ENCODE measurements around the gene ASS1.

ASS1 gene

GRCh38 chr9:130473009-130473408, 28.2 kb downstream of the ASS1 start:
- Mint-ChIP-seq H3K27ac (no peak overlapping the region), H3K36me3 (ENCODE audit: low read depth) (no peaks in the 10 kb centered on the region), H3K4me3 (no peak overlapping the region), H3K4me1 (ENCODE audit: low read depth) (no peaks in the 10 kb centered on the region), H3K9me3 (no peaks in the 10 kb centered on the region), H3K27me3 (peaks cover 58% of the 10 kb centered on the region)
- intact Hi-C loops (cut with micrococcal nuclease), result no loop called here

GRCh38 chr9:130473566-130473965, 28.8 kb downstream of the ASS1 start:
- Mint-ChIP-seq H3K9me3 (no peaks in the 10 kb centered on the region), H3K4me3 (no peak overlapping the region), H3K27me3 (peaks cover 55% of the 10 kb centered on the region), H3K4me1 (ENCODE audit: low read depth) (no peaks in the 10 kb centered on the region), H3K27ac (no peak overlapping the region), H3K36me3 (ENCODE audit: low read depth) (no peaks in the 10 kb centered on the region)
- intact Hi-C loops (cut with micrococcal nuclease), result no loop called here

GRCh38 chr9:130474106-130474505, 29.3 kb downstream of the ASS1 start:
- no peak overlapping the region for H3K27ac Mint-ChIP-seq
- H3K4me3 Mint-ChIP-seq, result no peak overlapping the region
- H3K4me1 Mint-ChIP-seq (ENCODE audit: low read depth), result no peaks in the 10 kb centered on the region
- intact Hi-C loops (cut with micrococcal nuclease), result no loop called here
- H3K27me3 Mint-ChIP-seq, result peaks cover 50% of the 10 kb centered on the region
- no peaks in the 10 kb centered on the region for H3K36me3 Mint-ChIP-seq (ENCODE audit: low read depth)
- no peaks in the 10 kb centered on the region for H3K9me3 Mint-ChIP-seq

GRCh38 chr9:130476151-130476730, 31.5 kb downstream of the ASS1 start:
- no peak overlapping the region for H3K4me3 Mint-ChIP-seq
- no peak overlapping the region for H3K27ac Mint-ChIP-seq
- no peaks in the 10 kb centered on the region for H3K4me1 Mint-ChIP-seq (ENCODE audit: low read depth)
- H3K9me3 Mint-ChIP-seq, result no peaks in the 10 kb centered on the region
- intact Hi-C loops (cut with micrococcal nuclease), result no loop called here
- no peaks in the 10 kb centered on the region for H3K36me3 Mint-ChIP-seq (ENCODE audit: low read depth)
- peaks cover 31% of the 10 kb centered on the region for H3K27me3 Mint-ChIP-seq

- Mint-ChIP-seq H3K27ac (no peak overlapping the region), H3K9me3 (no peaks in the 10 kb centered on the region), H3K36me3 (ENCODE audit: low read depth) (no peaks in the 10 kb centered on the region), H3K4me3 (no peak overlapping the region), H3K4me1 (ENCODE audit: low read depth) (no peaks in the 10 kb centered on the region), H3K27me3 (peaks cover 22% of the 10 kb centered on the region)
- intact Hi-C loops (cut with micrococcal nuclease), result no loop called here
Observed at GRCh38 chr9:130477564-130477963, 32.8 kb downstream of the ASS1 start.

GRCh38 chr9:130478152-130478551, 33.4 kb downstream of the ASS1 start:
- H3K4me3 Mint-ChIP-seq, result no peak overlapping the region
- intact Hi-C loops (cut with micrococcal nuclease), result no loop called here
- no peaks in the 10 kb centered on the region for H3K36me3 Mint-ChIP-seq (ENCODE audit: low read depth)
- no peaks in the 10 kb centered on the region for H3K4me1 Mint-ChIP-seq (ENCODE audit: low read depth)
- peaks cover 22% of the 10 kb centered on the region for H3K27me3 Mint-ChIP-seq
- no peak overlapping the region for H3K27ac Mint-ChIP-seq
- H3K9me3 Mint-ChIP-seq, result no peaks in the 10 kb centered on the region

- Mint-ChIP-seq H3K4me1 (ENCODE audit: low read depth) (no peaks in the 10 kb centered on the region), H3K27me3 (peaks cover 27% of the 10 kb centered on the region), H3K4me3 (no peak overlapping the region), H3K9me3 (no peaks in the 10 kb centered on the region), H3K36me3 (ENCODE audit: low read depth) (no peaks in the 10 kb centered on the region), H3K27ac (no peak overlapping the region)
- intact Hi-C loops (cut with micrococcal nuclease), result no loop called here
Observed at GRCh38 chr9:130478736-130479575, 34.2 kb downstream of the ASS1 start.

- intact Hi-C loops (cut with micrococcal nuclease), result no loop called here
- Mint-ChIP-seq H3K4me1 (ENCODE audit: low read depth) (no peaks in the 10 kb centered on the region), H3K4me3 (no peak overlapping the region), H3K27me3 (peaks cover 28% of the 10 kb centered on the region), H3K36me3 (ENCODE audit: low read depth) (no peaks in the 10 kb centered on the region), H3K9me3 (no peaks in the 10 kb centered on the region), H3K27ac (no peak overlapping the region)
Observed at GRCh38 chr9:130479587-130479986, 34.8 kb downstream of the ASS1 start.

GRCh38 chr9:130480673-130481072, 35.9 kb downstream of the ASS1 start:
- peaks cover 29% of the 10 kb centered on the region for H3K27me3 Mint-ChIP-seq
- no peak overlapping the region for H3K4me3 Mint-ChIP-seq
- intact Hi-C loops (cut with micrococcal nuclease), result no loop called here
- H3K27ac Mint-ChIP-seq, result no peak overlapping the region
- H3K9me3 Mint-ChIP-seq, result no peaks in the 10 kb centered on the region
- no peaks in the 10 kb centered on the region for H3K4me1 Mint-ChIP-seq (ENCODE audit: low read depth)
- H3K36me3 Mint-ChIP-seq (ENCODE audit: low read depth), result no peaks in the 10 kb centered on the region

GRCh38 chr9:130482463-130482862, 37.7 kb downstream of the ASS1 start:
- no peak overlapping the region for H3K4me3 Mint-ChIP-seq
- H3K27ac Mint-ChIP-seq, result no peak overlapping the region
- peaks cover 30% of the 10 kb centered on the region for H3K27me3 Mint-ChIP-seq
- intact Hi-C loops (cut with micrococcal nuclease), result no loop called here
- H3K36me3 Mint-ChIP-seq (ENCODE audit: low read depth), result no peaks in the 10 kb centered on the region
- no peaks in the 10 kb centered on the region for H3K9me3 Mint-ChIP-seq
- no peaks in the 10 kb centered on the region for H3K4me1 Mint-ChIP-seq (ENCODE audit: low read depth)

GRCh38 chr9:130483371-130483971, 38.7 kb downstream of the ASS1 start:
- Mint-ChIP-seq H3K27me3 (peaks cover 30% of the 10 kb centered on the region), H3K27ac (no peak overlapping the region), H3K4me1 (ENCODE audit: low read depth) (no peaks in the 10 kb centered on the region), H3K9me3 (no peaks in the 10 kb centered on the region), H3K4me3 (no peak overlapping the region), H3K36me3 (ENCODE audit: low read depth) (no peaks in the 10 kb centered on the region)
- intact Hi-C loops (cut with micrococcal nuclease), result no loop called here

GRCh38 chr9:130484362-130485072, 39.8 kb downstream of the ASS1 start:
- H3K9me3 Mint-ChIP-seq, result no peaks in the 10 kb centered on the region
- no peak overlapping the region for H3K4me3 Mint-ChIP-seq
- intact Hi-C loops (cut with micrococcal nuclease), result no loop called here
- H3K27me3 Mint-ChIP-seq, result peaks cover 30% of the 10 kb centered on the region
- no peaks in the 10 kb centered on the region for H3K36me3 Mint-ChIP-seq (ENCODE audit: low read depth)
- no peaks in the 10 kb centered on the region for H3K4me1 Mint-ChIP-seq (ENCODE audit: low read depth)
- no peak overlapping the region for H3K27ac Mint-ChIP-seq

GRCh38 chr9:130486103-130486502, 41.3 kb downstream of the ASS1 start:
- H3K4me1 Mint-ChIP-seq (ENCODE audit: low read depth), result no peaks in the 10 kb centered on the region

GRCh38 chr9:130487500-130487899, 42.7 kb downstream of the ASS1 start:
- intact Hi-C loops (cut with micrococcal nuclease), result no loop called here

More at GRCh38 chr9:130486103-130486502, 41.3 kb downstream of the ASS1 start:
- intact Hi-C loops (cut with micrococcal nuclease), result no loop called here
- Mint-ChIP-seq H3K27me3 (peaks cover 30% of the 10 kb centered on the region), H3K36me3 (ENCODE audit: low read depth) (no peaks in the 10 kb centered on the region), H3K27ac (no peak overlapping the region), H3K9me3 (no peaks in the 10 kb centered on the region), H3K4me3 (no peak overlapping the region)

More at GRCh38 chr9:130487500-130487899, 42.7 kb downstream of the ASS1 start:
- H3K27me3 Mint-ChIP-seq, result peaks cover 27% of the 10 kb centered on the region
- H3K27ac Mint-ChIP-seq, result no peak overlapping the region
- H3K36me3 Mint-ChIP-seq (ENCODE audit: low read depth), result no peaks in the 10 kb centered on the region
- no peaks in the 10 kb centered on the region for H3K4me1 Mint-ChIP-seq (ENCODE audit: low read depth)
- H3K4me3 Mint-ChIP-seq, result no peak overlapping the region
- no peaks in the 10 kb centered on the region for H3K9me3 Mint-ChIP-seq
